GM18511 (cell line): ENCODE measurements around the gene MS4A7.
"Not testable (repeated sequence)": the region's sequence is repeated elsewhere in the genome, so short reads cannot be mapped to it uniquely, and the experiment has no call there.

Source experiments
- ATAC-seq: cut with Tn5 transposase; IDR thresholded peaks from one replicate; pipeline ENCODE4 v1.9.1; 2021; ENCODE audit warnings: mild to moderate bottlenecking, moderate library complexity; ENCODE audit not compliant: unreplicated experiment

Gene MS4A7, protein sequence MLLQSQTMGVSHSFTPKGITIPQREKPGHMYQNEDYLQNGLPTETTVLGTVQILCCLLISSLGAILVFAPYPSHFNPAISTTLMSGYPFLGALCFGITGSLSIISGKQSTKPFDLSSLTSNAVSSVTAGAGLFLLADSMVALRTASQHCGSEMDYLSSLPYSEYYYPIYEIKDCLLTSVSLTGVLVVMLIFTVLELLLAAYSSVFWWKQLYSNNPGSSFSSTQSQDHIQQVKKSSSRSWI

DNA sequence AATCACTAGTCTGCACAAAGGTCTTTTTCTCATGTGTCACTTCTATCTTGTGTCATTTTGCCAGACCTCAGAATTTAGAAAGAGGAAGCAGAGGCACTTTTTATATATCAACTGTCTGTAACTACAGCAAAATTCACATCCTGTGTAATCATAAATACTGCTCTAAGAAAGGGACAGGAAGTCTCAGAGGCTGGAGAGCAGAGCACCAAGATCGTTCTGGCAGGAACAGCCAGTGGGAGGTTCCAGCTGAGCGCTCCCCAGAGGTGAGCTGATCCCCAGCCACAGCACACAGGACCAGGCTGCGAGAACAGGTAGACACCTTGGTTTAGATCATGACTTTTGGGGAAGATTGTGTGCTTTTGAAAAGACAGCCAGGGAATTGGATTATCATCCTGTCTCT lies at the start of gene MS4A7:
Gene MS4A7, plus strand, starts transcription at position 179 of the 400 bp plus-strand sequence. CDS start 4,610 bp downstream, outside the sequence.
- peak; percentile 95 for ATAC-seq

- no peak for ATAC-seq
These were observed 45.5 kb upstream of the MS4A7 start for GRCh38 chr11:60332846-60333245.

GRCh38 chr11:60334005-60334620 lies 44.2 kb upstream of the MS4A7 start:
- no peak for ATAC-seq

- ATAC-seq, result no peak
These were observed 41.5 kb upstream of the MS4A7 start for GRCh38 chr11:60336767-60337391.

GRCh38 chr11:60338053-60338452 lies 40.3 kb upstream of the MS4A7 start:
- ATAC-seq, result no peak

- no peak for ATAC-seq
These were observed 39.0 kb upstream of the MS4A7 start for GRCh38 chr11:60339356-60339755.

- ATAC-seq, result no peak
These were observed 35.1 kb upstream of the MS4A7 start for GRCh38 chr11:60343094-60343704.

GRCh38 chr11:60344146-60344545 lies 34.2 kb upstream of the MS4A7 start:
- no peak for ATAC-seq

GRCh38 chr11:60345489-60345888 lies 32.8 kb upstream of the MS4A7 start:
- no peak for ATAC-seq

- no peak for ATAC-seq
These were observed 31.1 kb upstream of the MS4A7 start for GRCh38 chr11:60347084-60347797.

DNA sequence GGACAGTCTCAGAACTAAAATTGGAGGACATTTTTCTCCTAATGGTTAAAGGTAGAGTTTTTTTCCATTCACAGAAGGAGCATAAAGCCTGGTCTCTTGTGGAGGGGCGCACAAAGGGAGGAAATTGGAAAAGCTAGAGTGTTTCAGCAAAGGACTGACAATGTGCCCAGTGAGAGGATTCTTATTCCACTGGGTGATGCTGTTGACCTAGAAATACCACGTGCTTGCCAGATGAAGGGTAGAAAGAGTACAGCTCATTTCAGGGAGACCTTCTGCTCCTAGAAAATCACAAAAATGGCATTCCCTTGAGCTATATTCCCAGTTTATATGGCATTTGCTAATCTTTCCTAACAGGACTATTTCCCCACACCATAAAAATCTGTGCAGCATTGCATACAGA lies 30.2 kb upstream of the MS4A7 start:
- ATAC-seq, result no peak

GRCh38 chr11:60349990-60350389 lies 28.3 kb upstream of the MS4A7 start:
- ATAC-seq, result no peak

GRCh38 chr11:60357771-60358170 lies 20.6 kb upstream of the MS4A7 start:
- ATAC-seq, result no peak

GRCh38 chr11:60360621-60361020 lies 17.7 kb upstream of the MS4A7 start:
- no peak for ATAC-seq

DNA sequence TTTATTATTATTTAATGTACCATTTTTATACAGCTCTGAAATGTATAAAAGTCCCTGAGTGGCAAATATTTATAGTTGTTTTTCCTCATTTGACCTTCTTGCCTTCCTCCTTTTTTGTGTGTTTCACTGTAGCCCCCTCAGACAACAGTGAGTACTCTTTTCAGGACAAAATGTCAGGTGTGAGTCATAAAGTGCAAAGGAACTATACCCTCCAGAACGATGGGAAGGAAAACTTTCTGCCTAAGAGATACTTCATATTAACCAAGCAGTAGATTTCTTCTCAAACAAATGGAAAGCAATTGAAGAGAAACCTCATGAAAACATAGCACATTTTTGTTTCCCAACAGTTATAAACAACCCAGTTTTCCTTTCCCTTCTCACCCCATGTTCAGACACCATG lies 16.1 kb upstream of the MS4A7 start:
- ATAC-seq, result no peak

- peak; percentile 71 for ATAC-seq
These were observed 14.5 kb upstream of the MS4A7 start for GRCh38 chr11:60363542-60364470.

GRCh38 chr11:60366262-60366904 lies 11.9 kb upstream of the MS4A7 start:
- not testable (repeated sequence) for ATAC-seq

DNA sequence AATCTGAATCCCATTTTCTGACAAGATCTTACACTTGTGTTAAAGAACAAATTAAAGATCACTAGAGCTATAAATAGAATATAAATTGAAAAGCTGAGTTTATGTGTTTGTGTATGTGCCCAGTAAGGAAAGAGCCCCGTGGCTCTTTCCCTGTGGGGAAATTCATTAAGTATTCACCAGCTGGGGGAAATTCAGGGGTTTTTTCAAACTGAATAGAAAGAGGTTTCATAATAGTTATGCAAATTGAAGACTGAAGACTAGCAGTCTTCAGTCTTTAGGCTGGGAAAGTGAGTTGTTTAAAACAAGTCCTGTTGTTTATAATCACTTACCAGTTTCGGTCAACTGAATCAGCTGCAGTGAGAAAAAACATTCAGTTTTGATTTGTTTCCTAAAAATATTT lies 11.3 kb upstream of the MS4A7 start:
- ATAC-seq, result peak; percentile 85

- ATAC-seq, result no peak
These were observed 10.4 kb upstream of the MS4A7 start for GRCh38 chr11:60367896-60368295.
